Measurements from ENCODE around the gene NHS.
"Not testable (repeated sequence)": the region's sequence is repeated elsewhere in the genome, so short reads cannot be mapped to it uniquely, and the experiment has no call there.

Gene NHS

GRCh38 chrX:17496407-17496806 lies 121.4 kb downstream of the NHS start:
- no peak for DNase-seq (ENCODE audit: low read depth)

DNA sequence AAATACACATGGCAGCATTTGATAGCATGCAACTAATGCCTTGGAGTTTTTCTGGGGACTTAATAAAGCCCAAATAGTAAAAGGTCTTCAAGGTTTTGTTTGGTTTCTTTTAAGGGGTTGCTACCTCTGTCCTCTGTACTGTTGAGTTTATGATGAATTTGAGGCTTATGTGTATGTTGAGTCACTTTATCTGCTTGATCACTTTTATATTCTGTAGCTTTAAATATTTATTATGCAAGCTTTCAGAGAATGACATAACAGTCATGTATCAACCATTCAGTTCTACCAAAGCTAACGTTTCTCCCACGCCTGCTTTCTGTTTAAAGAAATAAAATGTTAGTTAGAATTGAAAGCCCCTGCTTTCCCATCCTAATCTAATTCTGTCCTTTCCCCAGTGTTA lies 122.2 kb downstream of the NHS start:
- DNase-seq (ENCODE audit: low read depth) = peak; percentile 2

- no peak for DNase-seq (ENCODE audit: low read depth)
These were observed 124.5 kb downstream of the NHS start for GRCh38 chrX:17499512-17499911.

DNA sequence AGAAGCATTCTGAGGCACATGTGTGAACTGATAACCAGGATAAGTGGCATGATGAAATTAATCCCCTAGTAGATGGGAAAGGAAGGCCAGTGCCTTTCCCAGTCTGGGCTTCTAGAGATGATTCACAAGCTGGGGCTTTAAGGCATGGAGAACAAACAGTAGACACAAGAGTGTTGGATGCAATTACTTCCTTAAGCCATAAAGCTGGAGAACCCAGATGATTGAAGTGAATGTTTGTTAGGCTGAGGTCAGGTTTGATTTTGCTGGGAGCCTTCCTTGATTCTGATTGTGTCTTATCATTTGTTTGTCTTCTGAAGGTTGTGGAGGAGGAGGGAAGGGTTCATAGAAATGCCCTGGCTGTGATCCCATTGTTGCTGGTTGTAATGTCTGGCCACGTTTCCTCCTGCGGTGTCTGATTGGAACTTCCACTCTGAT lies 125.2 kb downstream of the NHS start:
- DNase-seq (ENCODE audit: low read depth) = peak; percentile 5

DNA sequence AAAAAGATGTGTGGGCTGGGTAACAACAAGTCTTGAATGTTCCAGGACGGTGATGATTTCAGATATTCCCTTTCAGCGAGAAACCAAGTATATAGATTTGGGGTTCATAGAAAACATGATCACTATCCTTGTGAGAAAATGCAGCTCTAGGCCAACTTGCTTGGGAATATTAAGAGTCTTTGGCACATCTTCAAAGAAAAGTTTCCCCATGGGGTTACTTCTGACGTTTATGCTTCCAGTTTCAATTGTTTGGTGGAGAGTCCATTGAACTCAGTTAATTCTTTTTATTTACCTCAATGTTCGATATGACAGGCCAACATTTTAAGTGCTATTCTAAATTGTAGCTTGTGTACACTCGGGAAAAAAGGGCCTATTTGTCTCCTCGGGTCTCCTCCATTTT lies 126.7 kb downstream of the NHS start:
- no peak for DNase-seq (ENCODE audit: low read depth)

- DNase-seq (ENCODE audit: low read depth) = not testable (repeated sequence)
These were observed 131.4 kb downstream of the NHS start for GRCh38 chrX:17506352-17506751.

DNA sequence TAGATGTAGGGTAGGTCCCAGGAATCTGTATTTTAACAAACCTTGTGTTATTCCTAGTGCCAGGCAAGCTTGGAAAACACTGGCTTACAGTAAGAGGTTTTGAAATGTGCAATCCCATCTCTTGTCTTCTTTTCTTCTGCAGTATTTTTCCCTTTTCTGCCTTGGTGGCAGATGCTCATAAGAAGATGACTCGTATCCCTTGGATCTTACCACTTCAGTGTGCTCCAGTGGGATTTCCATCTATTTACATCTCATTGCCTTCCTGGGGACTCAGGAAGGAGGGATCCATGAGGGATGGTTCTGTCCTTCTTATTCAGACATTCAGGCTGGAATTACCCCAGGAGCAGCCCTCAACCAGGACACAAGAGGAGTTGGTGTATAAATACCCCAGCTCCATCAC lies 136.6 kb downstream of the NHS start:
- DNase-seq (ENCODE audit: low read depth) = peak; percentile 22

- DNase-seq (ENCODE audit: low read depth) = no peak
These were observed 144.4 kb downstream of the NHS start for GRCh38 chrX:17519358-17519757.

- no peak for DNase-seq (ENCODE audit: low read depth)
These were observed 145.1 kb downstream of the NHS start for GRCh38 chrX:17520016-17520615.

DNA sequence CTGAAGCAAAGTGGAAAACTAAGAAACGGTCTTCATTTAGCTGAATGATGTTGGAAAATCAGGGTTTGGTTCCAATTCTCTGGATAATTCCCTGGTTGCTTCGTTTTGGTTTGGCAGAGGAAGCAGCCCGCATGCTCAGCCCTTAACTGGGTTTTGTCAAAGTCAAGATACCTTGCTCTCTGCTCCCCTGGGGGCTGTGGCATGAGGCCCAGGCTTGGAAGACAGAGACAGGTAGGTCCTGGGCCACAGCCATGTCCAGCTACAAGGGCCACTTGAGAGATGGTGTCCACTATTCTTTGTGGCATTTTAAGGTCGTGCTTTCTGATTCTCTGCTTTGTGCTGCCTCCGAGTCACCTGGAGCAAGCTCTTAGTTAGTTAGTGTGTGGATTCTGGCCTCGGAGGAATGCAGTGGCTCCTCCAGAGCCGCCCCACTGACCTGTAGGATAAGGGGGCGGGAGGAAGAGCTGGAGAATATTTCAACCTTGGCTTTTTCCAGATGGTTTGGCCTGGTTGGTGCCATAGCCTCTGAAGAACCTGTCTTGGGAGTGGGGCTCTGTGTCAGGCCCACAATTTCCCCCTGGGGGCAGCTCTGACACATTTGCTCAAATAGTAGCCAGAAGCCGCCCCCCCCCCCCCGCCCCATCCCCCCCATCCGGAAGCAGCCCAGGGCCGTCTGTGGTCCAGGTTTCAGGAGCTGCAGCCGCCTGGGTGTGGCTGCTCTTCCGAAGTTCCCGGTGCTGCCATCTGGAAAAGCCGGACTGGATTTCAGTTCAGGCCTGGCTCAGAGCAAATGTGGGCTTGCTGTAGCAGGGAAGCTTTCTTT lies 147.1 kb downstream of the NHS start:
- peak; percentile 54 for DNase-seq (ENCODE audit: low read depth)

GRCh38 chrX:17525266-17525665 lies 150.3 kb downstream of the NHS start:
- DNase-seq (ENCODE audit: low read depth) = no peak

DNA sequence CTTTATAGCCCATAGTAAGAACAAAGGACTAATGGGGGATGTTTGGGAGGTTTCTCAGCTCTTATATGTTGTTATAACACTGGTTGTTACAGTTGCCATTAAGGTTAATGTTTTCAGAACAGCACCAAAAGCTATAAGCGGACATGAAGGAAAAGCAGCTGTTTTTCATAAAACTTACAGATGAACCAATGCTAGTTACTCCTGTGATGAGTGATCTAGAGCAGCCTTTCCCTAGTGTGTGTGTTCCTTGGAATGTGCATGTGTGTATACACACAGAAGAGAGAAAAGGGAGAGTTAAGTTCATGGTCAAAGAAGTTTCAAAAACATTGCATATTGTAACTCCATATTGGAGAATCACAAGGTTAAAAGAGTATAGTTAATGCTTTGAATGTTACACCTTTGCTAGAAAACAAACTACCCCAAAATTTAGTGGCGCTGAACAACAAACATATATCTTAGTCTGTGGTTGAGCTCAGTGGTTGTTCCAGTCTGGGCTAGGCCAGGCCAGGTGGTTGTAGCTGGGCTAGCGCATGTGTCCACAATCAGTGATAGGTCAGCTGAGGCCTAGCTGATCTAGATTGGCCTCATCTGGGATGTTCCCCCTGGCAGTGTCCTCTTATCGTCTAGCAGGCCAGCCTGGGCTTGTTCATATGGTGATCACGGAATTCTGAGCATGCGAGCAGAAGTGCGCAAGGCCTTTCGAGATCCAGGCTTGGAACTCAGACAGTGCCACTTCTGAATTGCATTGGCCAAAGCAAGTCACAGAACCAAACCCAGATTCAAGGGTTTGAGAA lies 151.0 kb downstream of the NHS start:
- DNase-seq (ENCODE audit: low read depth) = no peak

DNA sequence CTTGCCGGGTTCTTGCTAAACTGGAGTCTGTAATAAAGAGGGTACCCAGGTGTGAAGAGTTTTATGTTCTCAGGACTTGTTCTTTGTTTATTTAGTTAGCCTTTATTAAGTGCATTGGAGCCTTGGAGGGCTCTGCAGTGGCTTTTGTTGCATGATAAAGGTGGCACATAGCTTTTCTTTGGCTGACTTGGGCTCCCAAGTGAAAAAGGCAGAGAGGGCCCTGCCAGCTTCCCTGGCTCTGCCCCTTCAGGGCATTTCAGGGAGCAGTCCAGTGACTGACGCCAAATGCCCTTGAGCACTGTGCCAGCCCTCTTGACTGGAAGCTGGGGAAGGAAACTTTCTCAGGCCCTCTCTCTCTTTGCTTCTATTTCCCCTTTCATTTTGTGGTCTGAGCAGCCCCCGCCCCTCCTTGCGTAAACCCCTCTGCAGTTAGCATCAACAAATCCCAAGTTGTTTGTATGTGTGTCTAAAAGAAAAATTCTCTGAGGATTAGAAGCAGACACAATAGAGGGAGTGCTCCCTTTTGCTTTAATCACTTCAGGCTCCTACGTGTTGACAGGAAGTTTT lies 152.2 kb downstream of the NHS start:
- no peak for DNase-seq (ENCODE audit: low read depth)

DNA sequence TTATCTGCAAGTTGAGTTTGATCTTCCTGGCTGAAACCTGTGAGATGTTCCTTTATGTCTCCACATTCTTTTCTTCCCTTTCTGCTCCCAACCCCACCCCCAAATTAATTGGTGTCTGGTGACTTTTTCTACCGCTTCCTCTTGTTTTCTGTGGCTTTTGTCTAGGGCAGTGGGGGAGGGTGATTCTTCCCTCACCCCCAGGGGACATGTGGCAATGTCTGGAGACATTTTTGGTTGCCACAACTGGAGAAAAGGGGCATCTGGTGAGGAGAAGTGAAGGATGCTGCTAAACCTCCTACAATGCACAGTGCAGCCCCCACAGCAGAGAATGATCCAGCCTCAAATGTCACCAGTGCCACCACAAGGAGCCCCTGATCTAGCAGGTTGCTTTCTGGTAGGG lies 152.9 kb downstream of the NHS start:
- DNase-seq (ENCODE audit: low read depth) = no peak

DNA sequence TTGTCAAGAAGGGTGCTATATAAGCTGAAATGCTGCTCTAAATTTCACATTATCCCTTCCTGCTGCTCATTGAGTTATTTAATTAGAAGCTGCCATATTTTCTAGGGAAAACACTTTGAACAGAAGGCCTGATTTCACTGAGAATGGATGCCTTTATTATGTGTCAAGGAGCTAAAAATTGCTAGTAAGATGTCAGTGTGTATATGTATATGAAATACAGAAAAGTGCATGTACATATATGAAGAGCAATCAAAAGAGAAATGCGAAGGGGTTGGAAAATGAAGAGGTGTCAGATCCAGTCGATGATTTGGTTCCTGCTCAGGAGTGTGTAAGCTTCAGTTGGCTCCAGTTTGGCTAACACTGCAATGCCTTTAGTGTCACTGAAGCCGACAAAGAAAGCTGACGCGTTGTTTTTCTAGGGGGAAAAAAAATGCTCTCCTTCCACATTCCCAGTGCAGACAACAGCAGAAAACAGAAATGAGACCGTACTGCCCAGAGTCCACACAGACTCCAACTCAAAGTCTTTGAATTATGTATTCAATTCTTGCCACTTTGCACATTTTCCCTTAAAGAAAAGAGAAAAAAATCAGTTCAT lies 154.2 kb downstream of the NHS start:
- DNase-seq (ENCODE audit: low read depth) = no peak

DNA sequence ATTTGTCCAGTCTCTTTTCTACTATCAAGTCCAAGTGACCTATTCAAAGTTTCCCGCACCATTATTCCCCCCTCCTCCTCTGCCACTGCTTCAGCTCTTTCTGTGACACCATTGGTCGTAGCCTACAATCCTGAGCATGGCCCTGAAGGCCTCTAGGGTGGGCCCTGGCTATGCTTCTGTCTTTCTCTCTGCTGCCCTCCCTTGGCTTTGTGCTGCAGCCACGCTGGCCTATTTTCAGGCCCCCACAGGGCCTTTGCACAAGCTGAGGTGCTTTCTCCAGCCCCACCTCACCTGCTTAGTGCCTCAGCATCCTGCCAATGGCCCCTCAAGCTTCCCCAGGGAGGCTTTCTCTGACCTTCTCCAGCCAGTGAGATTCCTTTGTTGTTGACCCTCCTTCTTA lies 156.5 kb downstream of the NHS start:
- peak; percentile 11 for DNase-seq (ENCODE audit: low read depth)

- peak; percentile 40 for DNase-seq (ENCODE audit: low read depth)
These were observed 160.2 kb downstream of the NHS start for GRCh38 chrX:17535229-17535628.

DNA sequence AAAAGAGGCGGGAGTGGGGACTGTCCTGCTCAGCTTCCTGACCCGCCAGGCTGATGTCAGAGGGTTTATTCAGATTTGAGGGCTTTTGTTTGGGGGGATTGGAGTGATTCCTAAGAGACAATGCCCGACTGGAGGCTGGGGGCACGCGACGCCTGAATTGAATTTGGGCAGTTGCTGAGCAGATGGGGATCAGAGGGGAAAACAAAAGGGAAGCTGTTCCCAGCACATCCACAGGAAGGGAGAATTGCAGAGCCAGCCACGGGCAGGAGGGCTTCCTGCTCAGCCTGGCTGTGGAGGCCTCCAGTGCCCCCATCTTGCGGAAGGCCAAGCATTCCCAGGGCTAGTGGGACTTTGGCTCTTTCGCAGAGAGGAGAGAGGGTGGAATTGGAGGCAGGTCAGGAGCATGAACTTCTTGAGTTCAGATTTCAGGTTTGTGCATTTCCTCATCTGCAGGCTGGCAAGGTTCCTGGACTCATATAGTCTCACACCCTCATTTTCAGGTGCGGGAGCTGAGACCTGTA lies 162.8 kb downstream of the NHS start:
- DNase-seq (ENCODE audit: low read depth) = no peak

GRCh38 chrX:17542123-17542522 lies 167.1 kb downstream of the NHS start:
- no peak for DNase-seq (ENCODE audit: low read depth)

GRCh38 chrX:17544821-17545220 lies 169.8 kb downstream of the NHS start:
- DNase-seq (ENCODE audit: low read depth) = no peak

- no peak for DNase-seq (ENCODE audit: low read depth)
These were observed 171.4 kb downstream of the NHS start for GRCh38 chrX:17546356-17546755.

GRCh38 chrX:17547658-17548057 lies 172.7 kb downstream of the NHS start:
- peak; percentile 77 for DNase-seq (ENCODE audit: low read depth)

Data from ELR (cell line).